Measurements from ENCODE around the gene TLN1. TPM values are rescaled to one million over a fixed set of nuclear protein-coding genes. Genes with fewer than 3 reads are reported as not detected.

Gene TLN1
- total RNA-seq, 1 donor from 2014 or later: 56.2 TPM

- peaks cover 8% of the 10 kb centered on the region for H3K27me3 Mint-ChIP-seq (ENCODE audit: unreplicated experiment)
- no peak overlapping the region for H3K4me3 Mint-ChIP-seq (ENCODE audit: unreplicated experiment)
- peaks cover 5% of the 10 kb centered on the region for H3K9me3 Mint-ChIP-seq (ENCODE audit: unreplicated experiment)
- TF ChIP-seq CTCF (IDR thresholded peaks at IDR 0.05; ENCODE audit: partially characterized antibody, unreplicated experiment): no peak
- H3K36me3 Mint-ChIP-seq (ENCODE audit: unreplicated experiment): no peaks in the 10 kb centered on the region
- DNase-seq: no peak
- H3K27ac Mint-ChIP-seq (ENCODE audit: unreplicated experiment): no peak overlapping the region
- peaks cover 5% of the 10 kb centered on the region for H3K4me1 Mint-ChIP-seq (ENCODE audit: low read depth, unreplicated experiment)
Observed at GRCh38 chr9:35695943-35696401, 36.0 kb downstream of the TLN1 start.

DNA sequence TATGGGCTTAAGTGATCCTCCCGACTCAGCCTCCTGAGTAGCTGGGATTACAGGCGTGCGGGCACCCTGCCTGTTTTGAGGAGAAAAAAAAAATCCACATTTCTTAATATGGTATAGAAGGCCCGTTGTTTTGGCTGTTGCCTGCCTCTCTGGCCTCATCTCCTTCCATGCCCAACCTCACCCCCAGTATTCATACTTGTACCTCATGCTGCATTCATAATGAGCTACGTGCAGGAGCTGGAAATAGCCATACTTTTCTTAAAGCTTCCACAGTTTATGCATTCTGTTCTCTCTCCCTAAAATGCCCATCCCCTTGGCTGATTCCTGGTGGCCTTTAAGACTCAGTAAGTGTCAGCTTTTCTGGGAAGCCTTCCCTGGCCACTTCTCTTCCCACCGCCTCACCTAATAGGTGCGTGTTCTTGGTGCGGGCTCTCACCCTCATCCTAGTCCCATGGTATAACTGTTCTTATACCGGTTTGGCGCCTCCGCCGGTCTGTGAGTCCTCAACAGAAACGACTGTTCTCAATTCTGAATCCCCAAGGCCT is 40.2 kb downstream of the TLN1 start:
- no peak for DNase-seq
- Mint-ChIP-seq H3K36me3 (ENCODE audit: unreplicated experiment) (no peaks in the 10 kb centered on the region), H3K27me3 (ENCODE audit: unreplicated experiment) (peaks cover 8% of the 10 kb centered on the region), H3K4me3 (ENCODE audit: unreplicated experiment) (peak overlapping the region; percentile 87), H3K9me3 (ENCODE audit: unreplicated experiment) (peaks cover 11% of the 10 kb centered on the region), H3K4me1 (ENCODE audit: low read depth, unreplicated experiment) (peaks cover 22% of the 10 kb centered on the region), H3K27ac (ENCODE audit: unreplicated experiment) (no peak overlapping the region)
- no peak for TF ChIP-seq CTCF (IDR thresholded peaks at IDR 0.05; ENCODE audit: partially characterized antibody, unreplicated experiment)

GRCh38 chr9:35691334-35691650 is 40.7 kb downstream of the TLN1 start:
- H3K27me3 Mint-ChIP-seq (ENCODE audit: unreplicated experiment): peaks cover 6% of the 10 kb centered on the region
- H3K9me3 Mint-ChIP-seq (ENCODE audit: unreplicated experiment): peaks cover 11% of the 10 kb centered on the region
- TF ChIP-seq CTCF (IDR thresholded peaks at IDR 0.05; ENCODE audit: partially characterized antibody, unreplicated experiment): no peak
- H3K36me3 Mint-ChIP-seq (ENCODE audit: unreplicated experiment): no peaks in the 10 kb centered on the region
- H3K4me3 Mint-ChIP-seq (ENCODE audit: unreplicated experiment): peak overlapping the region; percentile 87
- H3K27ac Mint-ChIP-seq (ENCODE audit: unreplicated experiment): peak overlapping the region; percentile 38
- no peak for DNase-seq
- H3K4me1 Mint-ChIP-seq (ENCODE audit: low read depth, unreplicated experiment): peaks cover 27% of the 10 kb centered on the region

DNA sequence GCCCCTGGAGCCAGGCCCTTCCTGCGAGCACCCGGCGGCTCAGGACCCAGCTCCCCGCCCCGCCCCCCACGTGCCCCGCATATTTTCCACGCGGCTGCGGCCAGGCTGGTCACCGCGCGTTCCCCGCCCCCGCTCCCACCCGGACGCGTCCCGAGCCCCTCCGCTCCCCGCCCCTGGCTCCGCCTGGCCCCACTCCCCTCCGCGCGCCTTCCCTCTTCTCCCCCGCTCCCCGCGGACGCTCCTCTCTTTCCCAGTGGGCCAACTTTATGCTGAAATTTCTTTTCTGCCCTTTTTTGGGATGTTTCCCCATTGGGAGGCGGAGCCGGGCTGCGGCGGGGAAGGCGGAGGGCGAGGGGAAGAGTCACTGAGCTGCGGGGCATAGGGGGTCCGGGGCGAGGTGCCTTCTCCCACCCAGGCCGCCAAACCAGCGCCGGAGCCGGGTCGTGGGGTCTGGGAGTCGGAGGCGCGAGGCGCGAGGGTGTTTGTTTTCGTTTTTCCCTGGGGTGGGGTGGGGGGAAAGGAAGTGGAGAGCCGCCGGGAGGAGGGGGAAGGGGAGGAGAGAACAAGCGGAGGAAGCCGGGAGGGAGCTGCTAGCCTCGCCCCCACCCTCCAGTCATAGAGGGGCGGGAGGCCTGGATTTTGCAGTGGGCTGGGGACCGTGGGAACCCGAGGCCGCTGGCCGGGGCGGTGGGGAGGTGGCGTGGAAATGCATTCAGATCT is 41.2 kb downstream of the TLN1 start:
- peaks cover 29% of the 10 kb centered on the region for H3K4me1 Mint-ChIP-seq (ENCODE audit: low read depth, unreplicated experiment)
- peaks cover 6% of the 10 kb centered on the region for H3K27me3 Mint-ChIP-seq (ENCODE audit: unreplicated experiment)
- peaks cover 12% of the 10 kb centered on the region for H3K9me3 Mint-ChIP-seq (ENCODE audit: unreplicated experiment)
- no peak for TF ChIP-seq CTCF (IDR thresholded peaks at IDR 0.05; ENCODE audit: partially characterized antibody, unreplicated experiment)
- H3K27ac Mint-ChIP-seq (ENCODE audit: unreplicated experiment): peak overlapping the region; percentile 43
- no peaks in the 10 kb centered on the region for H3K36me3 Mint-ChIP-seq (ENCODE audit: unreplicated experiment)
- H3K4me3 Mint-ChIP-seq (ENCODE audit: unreplicated experiment): peak overlapping the region; percentile 87
- DNase-seq: peak; percentile 62

DNA sequence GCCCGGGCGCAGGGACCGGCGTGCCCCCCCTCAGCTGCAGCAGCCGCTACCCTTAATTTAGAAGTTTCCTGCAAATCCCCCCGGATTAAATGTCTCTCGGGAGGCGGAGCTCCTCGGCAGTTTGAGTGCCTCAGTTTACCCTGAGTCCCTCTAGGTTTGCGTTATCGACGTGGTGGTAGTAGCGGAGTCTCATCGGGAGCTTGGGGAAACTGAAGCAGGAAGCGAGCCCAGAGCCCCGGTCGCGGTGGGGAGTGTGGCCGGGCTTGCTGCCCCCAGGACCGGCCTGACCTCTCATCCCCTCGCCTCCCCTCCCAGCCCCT is 41.7 kb downstream of the TLN1 start:
- Mint-ChIP-seq H3K9me3 (ENCODE audit: unreplicated experiment) (peaks cover 12% of the 10 kb centered on the region), H3K27me3 (ENCODE audit: unreplicated experiment) (peaks cover 6% of the 10 kb centered on the region), H3K4me1 (ENCODE audit: low read depth, unreplicated experiment) (peaks cover 30% of the 10 kb centered on the region), H3K27ac (ENCODE audit: unreplicated experiment) (no peak overlapping the region), H3K36me3 (ENCODE audit: unreplicated experiment) (no peaks in the 10 kb centered on the region), H3K4me3 (ENCODE audit: unreplicated experiment) (peak overlapping the region; percentile 81)
- TF ChIP-seq CTCF (IDR thresholded peaks at IDR 0.05; ENCODE audit: partially characterized antibody, unreplicated experiment): no peak
- no peak for DNase-seq

Data from glutamatergic neuron (in vitro differentiated cells).